Adrenal gland (tissue), 12 donors: ENCODE measurements around the gene B4GALNT1. TPM values are rescaled to one million over a fixed set of nuclear protein-coding genes. Genes with fewer than 3 reads are reported as not detected.

ENCODE experiments used
- DNase-seq, 7 donors: peaks; one replicate each; pipeline ENCODE4 v3.0.0-alpha.2; 2019 to 2020
- H3K27ac ChIP-seq, 5 donors: fragments of 200-600 bp; sonication (generic) in 4 of 5; 1 replicate in 3 of 5; 2 replicates in 2 of 5; pipeline versions ENCODE4 v1.5.1 to v1.8.0; 2016 to 2020; ENCODE audit warnings: mild to moderate bottlenecking in 1 of 5
- H3K27me3 ChIP-seq: fragments of 200-600 bp; 2 replicates; pipeline ENCODE4 v1.8.0; 2021
- H3K36me3 ChIP-seq, 2 donors: fragments of 200-600 bp; replicated peaks in 1 of 2; 1 replicate in 1 of 2; 2 replicates in 1 of 2; pipeline versions ENCODE4 v1.5.1 to v1.8.0; 2018 to 2022
- H3K4me1 ChIP-seq, 2 donors: fragments of 200-600 bp; replicated peaks in 1 of 2; 1 replicate in 1 of 2; 2 replicates in 1 of 2; pipeline versions ENCODE4 v1.5.1 to v1.8.0; 2018 to 2021
- H3K4me3 ChIP-seq, 4 donors: fragments of 200-600 bp; sonication (generic) in 3 of 4; one replicate each; pipeline ENCODE4 v1.5.1; 2016 to 2018
- H3K9me3 ChIP-seq, 3 donors: fragments of 200-600 bp; sonication (generic) in 1 of 3; replicated peaks in 1 of 3; 1 replicate in 2 of 3; 2 replicates in 1 of 3; pipeline versions ENCODE4 v1.5.1 to v1.8.0; 2016 to 2021
- CTCF ChIP-seq, 6 experiments: fragments of 450-650 bp in 4 of 6; fragments of 200-600 bp in 2 of 6; sonication (generic) in 1 of 6; IDR thresholded peaks; 1 replicate in 5 of 6; 2 replicates in 1 of 6; pipeline versions ENCODE4 v1.5.1 to v1.8.0; 2016 to 2021; ENCODE audit warnings: antibody characterized with exemption in 6 of 6, mild to moderate bottlenecking in 2 of 6, moderate library complexity in 1 of 6
- POLR2A ChIP-seq, 2 donors: fragments of 450-650 bp; IDR thresholded peaks; one replicate each; pipeline ENCODE4 v1.6.1; 2017; ENCODE audit warnings: antibody characterized with exemption in 2 of 2, mild to moderate bottlenecking in 2 of 2, moderate library complexity in 1 of 2
- WGBS, 4 donors: extraction: QIAGEN DNeasy Blood & Tissue Kit in 2 of 4; methylation state at CpG; one replicate each; pipeline versions ENCODE4 v1.1.5 to v1.1.7; 2013 to 2017; 5-methylcytosine and 5-hydroxymethylcytosine counted together
- intact Hi-C, 2 donors: fragments of 100-400 bp; cut with DNase I; formaldehyde crosslinking; loops; one replicate each; pipeline versions ENCODE4 v1.14.1 to v1.15.0; 2022 to 2023
- polyA plus RNA-seq, 3 donors: library from polyadenylated mRNA; stranded (reverse); fragments of 200-250 nt in 2 of 3; fragments of 350-450 nt in 1 of 3; fragmentation: Illumina TruSeq in 1 of 3; extraction: RNeasy Lipid Tissue Mini Kit (QIAGEN cat#74804) in 1 of 3; gene quantifications; one replicate each; pipeline ENCODE4 v1.2.3, GENCODE V29; 2013 to 2014
- total RNA-seq, 9 donors: library from RNA; depleted of rRNA in 4 of 9; stranded (reverse); fragments of >200 nt in 4 of 9; fragments of 120-200 nt in 1 of 9; fragmentation: NEBNext Ultra II Directional in 1 of 9; extraction: Animal tissue kit (Norgen Biotek cat#: 25700) in 1 of 9; gene quantifications; one replicate each; pipeline versions ENCODE4 v1.1.0 to v1.2.4, GENCODE V29; 2013 to 2023
- donor health status: healthy with polysubstance abuse.
- donor health status: Bipolar disorder and iron deficiency.
- donor health status: DM: yes; HTN: yes; CAD: no.
- donor health status: DM: no; HTN: no; CAD: no.
- donor health status: DM: no; HTN: no; CAD: no.
- donor health status: DM: yes; HTN: yes; CAD: no.

The B4GALNT1 gene
- total and polyA plus RNA-seq, 12 donors, result 0.17 to 7.4 (median 1.2) TPM

GRCh38 chr12:57586832-57587429 is 46.1 kb downstream of the B4GALNT1 start:
- H3K27me3 ChIP-seq, result peaks cover 2% of the 10 kb centered on the region
- no peak for TF ChIP-seq CTCF (IDR thresholded peaks at IDR 0.05)
- TF ChIP-seq POLR2A (IDR thresholded peaks at IDR 0.05), result no peak
- H3K9me3 ChIP-seq, result no peaks in the 10 kb centered on the region
- intact Hi-C loops, result no loop called here
- H3K4me3 ChIP-seq, result no peak overlapping the region
- peaks cover 5 to 9% of the 10 kb centered on the region in 2 donors for H3K4me1 ChIP-seq
- DNase-seq, result no peak
- no peaks in the 10 kb centered on the region for H3K36me3 ChIP-seq
- 73 to 86% (median 81%) methylated on average over 3 of the region's 3 CpGs for WGBS, 4 donors
- no peak overlapping the region for H3K27ac ChIP-seq

- Histone ChIP-seq H3K4me3 (no peak overlapping the region), H3K36me3 (no peaks in the 10 kb centered on the region), H3K4me1 (peaks cover 0 to 5% of the 10 kb centered on the region in 2 donors), H3K9me3 (no peaks in the 10 kb centered on the region), H3K27ac (no peak overlapping the region), H3K27me3 (peaks cover 5% of the 10 kb centered on the region)
- WGBS, 4 donors, result 80 to 90% (median 86%) methylated on average over 3 of the region's 3 CpGs
- no peak for DNase-seq
- intact Hi-C loops, result no loop called here
- TF ChIP-seq POLR2A (IDR thresholded peaks at IDR 0.05) (no peak), CTCF (IDR thresholded peaks at IDR 0.05) (no peak)
These were observed 46.9 kb downstream of the B4GALNT1 start for GRCh38 chr12:57586128-57586527.

- 60 to 91% (median 80%) methylated on average over 2 of the region's 2 CpGs for WGBS, 4 donors
- TF ChIP-seq CTCF (IDR thresholded peaks at IDR 0.05), result no peak
- TF ChIP-seq POLR2A (IDR thresholded peaks at IDR 0.05), result no peak
- intact Hi-C loops, result no loop called here
These were observed 47.8 kb downstream of the B4GALNT1 start for GRCh38 chr12:57585156-57585555.

GRCh38 chr12:57584690-57585089 is 48.3 kb downstream of the B4GALNT1 start:
- no peaks in the 10 kb centered on the region for H3K4me1 ChIP-seq
- no peak for TF ChIP-seq POLR2A (IDR thresholded peaks at IDR 0.05)
- no peak for TF ChIP-seq CTCF (IDR thresholded peaks at IDR 0.05)
- no peak overlapping the region for H3K27ac ChIP-seq

More at GRCh38 chr12:57585156-57585555, 47.8 kb downstream of the B4GALNT1 start:
- H3K36me3 ChIP-seq, result no peaks in the 10 kb centered on the region
- no peaks in the 10 kb centered on the region for H3K4me1 ChIP-seq
- no peak overlapping the region for H3K27ac ChIP-seq
- H3K27me3 ChIP-seq, result peaks cover 5% of the 10 kb centered on the region
- no peak for DNase-seq
- H3K4me3 ChIP-seq, result no peak overlapping the region
- no peaks in the 10 kb centered on the region for H3K9me3 ChIP-seq

More at GRCh38 chr12:57584690-57585089, 48.3 kb downstream of the B4GALNT1 start:
- Histone ChIP-seq H3K4me3 (no peak overlapping the region), H3K36me3 (no peaks in the 10 kb centered on the region), H3K27me3 (peaks cover 5% of the 10 kb centered on the region), H3K9me3 (no peaks in the 10 kb centered on the region)
- DNase-seq, result no peak
- intact Hi-C loops, result no loop called here
